Ovary (tissue), 3 donors: ENCODE data around the gene DNAI2.
"Not testable (repeated sequence)": the region's sequence is repeated elsewhere in the genome, so short reads cannot be mapped to it uniquely, and the experiment has no call there.

Experiments used
- CTCF ChIP-seq, 3 donors: fragments of 450-650 bp in 2 of 3; fragments of 200-600 bp in 1 of 3; IDR thresholded peaks; one replicate each; pipeline versions ENCODE4 v1.5.1 to v1.8.0; 2016 to 2022; ENCODE audit warnings: antibody characterized with exemption in 3 of 3, mild to moderate bottlenecking in 1 of 3
- POLR2A ChIP-seq: fragments of 450-650 bp; IDR thresholded peaks from one replicate; pipeline ENCODE4 v1.6.1; 2017; ENCODE audit warnings: antibody characterized with exemption, mild to moderate bottlenecking, moderate library complexity
- donor health status: DM: no; HTN: no; CAD: no.

- TF ChIP-seq POLR2A; CTCF (IDR thresholded peaks at IDR 0.05): not testable (repeated sequence)
These were observed 8.2 kb downstream of the DNAI2 start for GRCh38 chr17:74282274-74282586.
